Endothelial cell (in vitro differentiated cells): Measurements from ENCODE around the gene CCDC102A. TPM values are rescaled to one million over a fixed set of nuclear protein-coding genes. Genes with fewer than 3 reads are reported as not detected.

Experiments
- DNase-seq: peaks from one replicate; pipeline ENCODE4 v3.0.0; 2021; ENCODE audit warnings: low spot score
- H3K27ac Mint-ChIP-seq: one replicate; pipeline ENCODE4 v1.8.0; 2021; ENCODE audit warnings: mixed read lengths, inconsistent platforms; ENCODE audit not compliant: unreplicated experiment
- H3K27me3 Mint-ChIP-seq: one replicate; pipeline ENCODE4 v1.8.0; 2021; ENCODE audit warnings: mild to moderate bottlenecking, moderate library complexity, mixed read lengths, inconsistent platforms; ENCODE audit not compliant: unreplicated experiment
- H3K36me3 Mint-ChIP-seq: one replicate; pipeline ENCODE4 v1.8.0; 2021; ENCODE audit warnings: mild to moderate bottlenecking, low read depth, mixed read lengths, inconsistent platforms; ENCODE audit not compliant: unreplicated experiment
- H3K4me1 Mint-ChIP-seq: one replicate; pipeline ENCODE4 v1.8.0; 2021; ENCODE audit warnings: mild to moderate bottlenecking, mixed read lengths, inconsistent platforms; ENCODE audit not compliant: unreplicated experiment
- H3K4me3 Mint-ChIP-seq: one replicate; pipeline ENCODE4 v1.8.0; 2021; ENCODE audit warnings: mild to moderate bottlenecking, mixed read lengths, inconsistent platforms; ENCODE audit not compliant: unreplicated experiment
- H3K9me3 Mint-ChIP-seq: one replicate; pipeline ENCODE4 v1.8.0; 2021; ENCODE audit warnings: mixed read lengths, inconsistent platforms; ENCODE audit not compliant: unreplicated experiment
- CTCF ChIP-seq: fragments of 200-600 bp; sonication (generic); IDR thresholded peaks from one replicate; pipeline ENCODE4 v1.5.0; 2021; ENCODE audit warnings: antibody characterized with exemption; ENCODE audit not compliant: unreplicated experiment
- total RNA-seq: library from RNA; stranded (reverse); fragmentation: NEBNext Ultra II Directional; extraction: Animal tissue kit (Norgen Biotek cat#: 25700); gene quantifications from one replicate; pipeline ENCODE4 v1.2.1, GENCODE V29; 2021; ENCODE audit not compliant: unreplicated experiment

Gene CCDC102A
- total RNA-seq, 1 donor from 2014 or later, result 14.6 TPM

- Mint-ChIP-seq H3K27me3 (peaks cover 38% of the 10 kb centered on the region), H3K4me3 (peak overlapping the region; percentile 69), H3K27ac (peak overlapping the region; percentile 54), H3K4me1 (peaks cover 55% of the 10 kb centered on the region), H3K9me3 (no peaks in the 10 kb centered on the region), H3K36me3 (peaks cover 17% of the 10 kb centered on the region)
- TF ChIP-seq CTCF, result no peak
- no peak for DNase-seq
These were observed 6.8 kb downstream of the CCDC102A start for GRCh38 chr16:57529391-57530103.

DNA sequence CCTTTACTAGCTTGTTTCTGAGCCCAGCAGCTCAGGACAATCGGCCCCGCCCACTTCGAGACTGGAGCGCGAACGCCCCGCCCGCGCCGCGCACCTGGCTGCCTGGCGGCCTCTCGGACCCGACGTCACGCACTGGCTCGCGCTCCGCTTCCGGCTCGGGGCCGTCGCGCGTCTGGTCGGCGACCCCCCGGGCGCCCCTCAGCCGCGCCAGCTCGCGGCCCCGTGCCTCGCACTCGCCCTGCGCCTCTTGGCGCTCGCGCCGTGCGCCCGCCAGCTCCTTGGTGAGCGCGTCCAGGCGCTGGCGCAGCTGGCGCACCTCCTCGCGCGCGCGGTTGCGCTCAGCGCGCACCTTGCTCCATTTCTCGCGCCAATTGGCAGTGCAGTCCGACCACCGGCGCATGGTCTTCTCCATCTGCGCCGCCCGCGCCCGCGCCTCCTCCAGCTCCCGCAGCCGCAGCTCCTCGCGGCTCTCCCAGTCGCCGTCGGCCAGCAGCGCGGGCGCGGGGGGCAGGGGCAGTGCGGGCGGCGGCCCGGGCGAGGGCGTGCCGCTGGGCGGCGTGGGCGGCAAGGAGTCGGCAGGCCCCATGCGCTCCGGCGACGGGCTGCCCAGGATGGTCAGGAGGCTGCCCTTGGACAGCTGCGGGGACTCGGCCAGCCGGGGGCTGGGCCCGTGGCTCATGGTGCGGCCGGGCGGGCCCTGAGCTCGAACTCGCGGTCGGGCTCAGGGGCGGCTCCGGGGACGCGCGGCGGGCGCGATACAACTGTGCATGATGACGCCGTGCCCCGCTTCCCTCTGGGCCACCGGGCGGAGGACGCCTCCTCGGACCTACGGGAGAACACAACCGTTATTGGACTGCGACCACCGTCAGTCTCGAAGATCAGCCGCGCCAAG lies 7.6 kb downstream of the CCDC102A start:
- Mint-ChIP-seq H3K36me3 (peaks cover 17% of the 10 kb centered on the region), H3K4me1 (peaks cover 47% of the 10 kb centered on the region), H3K9me3 (no peaks in the 10 kb centered on the region), H3K27me3 (peaks cover 35% of the 10 kb centered on the region), H3K27ac (no peak overlapping the region), H3K4me3 (no peak overlapping the region)
- no peak for DNase-seq
- TF ChIP-seq CTCF, result no peak

DNA sequence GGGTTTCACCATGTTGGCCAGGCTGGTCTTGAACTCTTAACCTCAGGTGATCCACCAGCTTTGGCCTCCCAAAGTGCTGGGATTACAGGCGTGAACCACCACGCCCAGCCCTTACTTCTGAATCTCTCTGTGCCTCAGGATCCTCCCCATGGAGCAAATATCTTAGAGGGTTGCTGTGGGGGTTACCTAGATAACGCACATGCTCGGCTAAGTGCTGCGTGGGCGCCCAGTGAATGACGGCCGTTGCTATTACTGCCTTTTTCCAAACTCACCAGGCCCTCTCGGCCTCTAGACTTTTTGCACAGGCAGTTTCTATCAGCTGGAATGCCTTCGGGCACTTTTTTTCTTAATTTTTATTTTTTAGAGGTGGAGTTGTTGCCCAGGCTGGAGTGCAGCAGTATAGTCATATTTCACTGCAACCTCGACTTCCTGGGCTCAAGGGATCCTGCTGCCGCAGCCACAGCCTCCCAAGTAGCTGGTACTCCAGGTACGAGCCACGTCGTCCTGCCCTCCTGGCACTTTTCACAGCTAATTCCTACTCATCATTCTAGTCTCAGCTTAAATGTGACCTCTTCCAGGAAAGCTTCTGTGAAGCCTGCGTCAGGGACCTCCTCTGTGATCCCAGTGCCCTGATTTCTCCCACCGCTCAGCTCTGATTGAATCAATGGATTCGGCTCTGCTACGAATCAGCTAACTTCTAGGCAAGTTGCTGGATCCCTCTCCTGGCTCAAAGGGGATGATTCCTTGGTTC lies 8.6 kb downstream of the CCDC102A start:
- TF ChIP-seq CTCF, result no peak
- Mint-ChIP-seq H3K27me3 (peaks cover 37% of the 10 kb centered on the region), H3K4me1 (peaks cover 41% of the 10 kb centered on the region), H3K4me3 (no peak overlapping the region), H3K9me3 (no peaks in the 10 kb centered on the region), H3K27ac (no peak overlapping the region), H3K36me3 (peaks cover 17% of the 10 kb centered on the region)
- no peak for DNase-seq

- Mint-ChIP-seq H3K27me3 (peaks cover 36% of the 10 kb centered on the region), H3K27ac (no peak overlapping the region), H3K4me3 (no peak overlapping the region), H3K36me3 (peaks cover 11% of the 10 kb centered on the region), H3K9me3 (no peaks in the 10 kb centered on the region), H3K4me1 (peaks cover 34% of the 10 kb centered on the region)
- no peak for TF ChIP-seq CTCF
- DNase-seq, result no peak
These were observed 9.3 kb downstream of the CCDC102A start for GRCh38 chr16:57527027-57527426.
